HG02571 (cell line): Measurements from ENCODE around the gene ARNT2.
"Not testable (repeated sequence)": the region's sequence is repeated elsewhere in the genome, so short reads cannot be mapped to it uniquely, and the experiment has no call there.

Source experiments
- ATAC-seq: cut with Tn5 transposase; IDR thresholded peaks from one replicate; pipeline ENCODE4 v1.9.1; 2021; ENCODE audit warnings: mild to moderate bottlenecking, moderate library complexity; ENCODE audit not compliant: unreplicated experiment

The ARNT2 gene

GRCh38 chr15:80639168-80639555 lies 235.0 kb downstream of the ARNT2 start:
- ATAC-seq = no peak

- ATAC-seq = no peak
Observed at GRCh38 chr15:80640531-80641121, 236.4 kb downstream of the ARNT2 start.

- ATAC-seq = no peak
Observed at GRCh38 chr15:80641384-80641783, 237.2 kb downstream of the ARNT2 start.

- no peak for ATAC-seq
Observed at GRCh38 chr15:80643431-80643951, 239.3 kb downstream of the ARNT2 start.

- ATAC-seq = no peak
Observed at GRCh38 chr15:80645494-80646065, 241.4 kb downstream of the ARNT2 start.

GRCh38 chr15:80647424-80647823 lies 243.2 kb downstream of the ARNT2 start:
- not testable (repeated sequence) for ATAC-seq
